Measurements from ENCODE around the gene IDE. TPM values are rescaled to one million over a fixed set of nuclear protein-coding genes. Genes with fewer than 3 reads are reported as not detected.

IDE gene
- total RNA-seq, 1 donor from 2014 or later = 15.3 TPM

DNA sequence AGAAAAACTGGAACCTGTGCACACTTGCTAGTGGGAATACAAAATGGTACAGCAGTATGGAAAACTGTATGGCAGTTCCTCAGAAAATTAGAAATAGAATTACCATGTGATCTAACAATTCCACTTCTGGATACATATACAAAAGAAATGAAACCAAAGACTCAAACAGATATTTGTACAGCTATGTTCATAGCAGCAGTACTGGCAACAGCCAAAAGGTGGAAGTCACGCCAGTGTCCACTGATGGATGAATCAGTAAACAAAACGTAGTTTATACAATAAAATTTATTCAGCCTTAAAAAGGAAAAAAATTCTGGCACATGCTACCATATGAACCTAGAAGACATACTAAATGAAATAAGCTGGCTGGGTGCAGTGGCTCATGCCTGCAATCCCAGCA is 23.0 kb downstream of the IDE start:
- H3K27me3 ChIP-seq (ENCODE audit: control insufficient read depth, insufficient read depth, low read length) = no peaks in the 10 kb centered on the region
- DNase-seq (ENCODE audit: low read depth) (no peak), FAIRE-seq (no peak)
- no peak overlapping the region for H3K4me3 ChIP-seq (ENCODE audit: low read depth, low read length)
- TF ChIP-seq, protein P1, sequence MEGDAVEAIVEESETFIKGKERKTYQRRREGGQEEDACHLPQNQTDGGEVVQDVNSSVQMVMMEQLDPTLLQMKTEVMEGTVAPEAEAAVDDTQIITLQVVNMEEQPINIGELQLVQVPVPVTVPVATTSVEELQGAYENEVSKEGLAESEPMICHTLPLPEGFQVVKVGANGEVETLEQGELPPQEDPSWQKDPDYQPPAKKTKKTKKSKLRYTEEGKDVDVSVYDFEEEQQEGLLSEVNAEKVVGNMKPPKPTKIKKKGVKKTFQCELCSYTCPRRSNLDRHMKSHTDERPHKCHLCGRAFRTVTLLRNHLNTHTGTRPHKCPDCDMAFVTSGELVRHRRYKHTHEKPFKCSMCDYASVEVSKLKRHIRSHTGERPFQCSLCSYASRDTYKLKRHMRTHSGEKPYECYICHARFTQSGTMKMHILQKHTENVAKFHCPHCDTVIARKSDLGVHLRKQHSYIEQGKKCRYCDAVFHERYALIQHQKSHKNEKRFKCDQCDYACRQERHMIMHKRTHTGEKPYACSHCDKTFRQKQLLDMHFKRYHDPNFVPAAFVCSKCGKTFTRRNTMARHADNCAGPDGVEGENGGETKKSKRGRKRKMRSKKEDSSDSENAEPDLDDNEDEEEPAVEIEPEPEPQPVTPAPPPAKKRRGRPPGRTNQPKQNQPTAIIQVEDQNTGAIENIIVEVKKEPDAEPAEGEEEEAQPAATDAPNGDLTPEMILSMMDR (IDR thresholded peaks at IDR 0.05; ENCODE audit: insufficient read depth, low read length, severe bottlenecking) = no peak
- H3K36me3 ChIP-seq (ENCODE audit: control insufficient read depth, insufficient read depth, low read length) = peaks cover 3% of the 10 kb centered on the region

DNA sequence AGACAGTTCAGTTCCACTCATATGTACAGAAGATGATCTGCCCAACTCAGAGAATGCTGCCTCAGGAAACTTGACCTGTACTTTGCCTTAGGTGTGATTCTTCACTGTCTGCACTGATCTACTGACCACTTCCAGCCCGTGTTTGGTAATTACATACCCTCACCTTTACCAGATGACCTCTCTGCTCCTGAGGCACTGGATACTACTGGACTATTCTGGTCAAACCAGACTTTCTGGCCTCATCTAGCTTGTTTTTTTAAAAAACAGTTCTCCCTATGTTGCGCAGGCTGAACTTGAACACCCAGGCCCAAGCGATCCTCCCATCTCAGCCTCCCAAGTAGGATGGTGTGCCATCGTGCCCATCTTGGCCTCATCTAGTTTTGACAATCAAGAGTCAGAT is 26.2 kb downstream of the IDE start:
- FAIRE-seq (no peak), DNase-seq (ENCODE audit: low read depth) (no peak)
- no peak overlapping the region for H3K4me3 ChIP-seq (ENCODE audit: low read depth, low read length)
- TF ChIP-seq, protein P1 (IDR thresholded peaks at IDR 0.05; ENCODE audit: insufficient read depth, low read length, severe bottlenecking) = no peak
- H3K36me3 ChIP-seq (ENCODE audit: control insufficient read depth, insufficient read depth, low read length) = no peaks in the 10 kb centered on the region
- H3K27me3 ChIP-seq (ENCODE audit: control insufficient read depth, insufficient read depth, low read length) = no peaks in the 10 kb centered on the region

DNA sequence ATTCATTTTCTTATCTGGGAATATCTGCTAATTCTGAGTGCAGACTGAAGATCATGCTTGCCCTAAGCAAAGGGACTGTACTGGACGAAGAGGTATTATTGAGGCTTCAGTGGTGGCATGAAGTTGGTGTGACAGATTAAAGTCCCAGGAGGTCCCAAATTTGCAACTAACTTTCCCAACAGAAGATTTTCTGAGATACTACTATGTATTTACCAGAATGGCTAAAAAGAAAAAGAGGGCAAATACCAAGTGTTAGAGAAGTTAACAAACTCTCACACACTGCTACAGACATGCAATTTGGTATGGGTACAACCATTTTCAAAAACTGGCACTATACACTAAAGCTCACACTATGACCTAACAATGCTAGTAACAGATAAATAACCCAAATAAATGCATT is 28.3 kb downstream of the IDE start:
- H3K4me3 ChIP-seq (ENCODE audit: low read depth, low read length) = no peak overlapping the region
- no peak for FAIRE-seq
- TF ChIP-seq, protein P1 (IDR thresholded peaks at IDR 0.05; ENCODE audit: insufficient read depth, low read length, severe bottlenecking) = no peak
- H3K27me3 ChIP-seq (ENCODE audit: control insufficient read depth, insufficient read depth, low read length) = no peaks in the 10 kb centered on the region
- DNase-seq (ENCODE audit: low read depth) = no peak
- no peaks in the 10 kb centered on the region for H3K36me3 ChIP-seq (ENCODE audit: control insufficient read depth, insufficient read depth, low read length)

DNA sequence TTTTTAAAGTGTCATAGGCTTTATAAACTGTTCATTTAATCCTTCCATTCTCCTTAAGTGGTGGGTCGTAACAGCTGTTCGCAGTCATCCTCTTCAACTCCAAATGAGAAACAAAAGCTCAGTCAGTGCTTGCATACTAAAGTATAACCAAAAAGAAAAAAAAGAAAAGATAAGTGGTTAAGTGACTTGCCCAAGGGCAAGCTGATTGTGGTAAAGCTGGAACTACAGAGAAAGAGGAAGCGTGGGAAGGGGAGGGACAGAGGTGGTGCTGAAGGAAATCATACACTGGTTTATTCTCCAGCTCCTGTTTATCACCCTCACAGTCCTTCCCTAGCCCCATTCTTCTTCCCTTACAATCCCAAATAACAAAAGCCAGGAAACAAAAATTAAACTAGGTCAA is 29.6 kb downstream of the IDE start:
- TF ChIP-seq, protein P1 (IDR thresholded peaks at IDR 0.05; ENCODE audit: insufficient read depth, low read length, severe bottlenecking) = no peak
- no peaks in the 10 kb centered on the region for H3K27me3 ChIP-seq (ENCODE audit: control insufficient read depth, insufficient read depth, low read length)
- no peak overlapping the region for H3K4me3 ChIP-seq (ENCODE audit: low read depth, low read length)
- FAIRE-seq (no peak), DNase-seq (ENCODE audit: low read depth) (peak; percentile 62)
- no peaks in the 10 kb centered on the region for H3K36me3 ChIP-seq (ENCODE audit: control insufficient read depth, insufficient read depth, low read length)

DNA sequence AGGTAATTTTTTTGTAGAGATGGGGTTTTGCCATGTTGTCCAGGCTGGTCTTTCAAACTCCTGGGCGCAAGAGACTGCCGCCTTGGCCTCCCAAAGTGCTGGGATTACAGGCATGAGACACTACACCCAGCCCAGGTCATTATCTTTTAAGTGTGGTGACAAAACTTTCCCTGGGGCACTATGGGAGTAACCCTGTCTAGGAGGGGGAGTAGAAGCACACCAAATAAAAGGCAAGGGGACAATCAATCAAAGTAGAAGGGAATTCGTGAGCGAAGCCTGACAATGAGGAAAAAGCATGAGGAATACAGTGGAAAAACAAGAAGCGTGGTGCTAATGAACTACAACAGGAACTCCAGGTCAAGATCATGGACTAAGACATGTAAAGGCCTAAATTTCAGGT is 31.4 kb downstream of the IDE start:
- TF ChIP-seq, protein P1 (IDR thresholded peaks at IDR 0.05; ENCODE audit: insufficient read depth, low read length, severe bottlenecking) = no peak
- DNase-seq (ENCODE audit: low read depth) = no peak
- Histone ChIP-seq H3K4me3 (ENCODE audit: low read depth, low read length) (no peak overlapping the region), H3K27me3 (ENCODE audit: control insufficient read depth, insufficient read depth, low read length) (no peaks in the 10 kb centered on the region), H3K36me3 (ENCODE audit: control insufficient read depth, insufficient read depth, low read length) (no peaks in the 10 kb centered on the region)
- no peak for FAIRE-seq

DNA sequence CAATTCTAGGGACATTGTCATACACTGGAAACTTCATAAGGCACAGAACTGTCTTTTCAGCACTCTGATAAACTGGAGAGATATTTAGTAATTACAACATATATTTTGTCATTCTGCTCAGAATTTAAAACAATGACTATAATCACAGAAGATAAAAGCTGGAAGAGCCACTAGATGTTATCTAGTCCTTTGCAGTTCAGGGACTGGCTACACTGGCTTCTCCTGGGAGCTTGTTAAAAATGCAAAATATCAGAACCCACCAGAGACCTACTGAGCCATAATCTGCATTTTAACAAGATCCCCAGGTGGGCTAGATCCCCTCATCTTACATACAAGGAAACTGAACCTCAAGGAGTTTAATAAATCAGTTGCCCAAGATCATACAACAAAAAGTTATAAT is 32.3 kb downstream of the IDE start:
- DNase-seq (ENCODE audit: low read depth) = no peak
- FAIRE-seq = no peak
- no peaks in the 10 kb centered on the region for H3K36me3 ChIP-seq (ENCODE audit: control insufficient read depth, insufficient read depth, low read length)
- H3K27me3 ChIP-seq (ENCODE audit: control insufficient read depth, insufficient read depth, low read length) = no peaks in the 10 kb centered on the region
- TF ChIP-seq, protein P1 (IDR thresholded peaks at IDR 0.05; ENCODE audit: insufficient read depth, low read length, severe bottlenecking) = no peak
- H3K4me3 ChIP-seq (ENCODE audit: low read depth, low read length) = no peak overlapping the region

Data from bronchial epithelial cell (primary cell).